NT2/D1 (cell line): ENCODE measurements around the gene ATXN1.

ENCODE experiments used
- SUZ12 ChIP-seq: IDR thresholded peaks from 2 replicates; pipeline ENCODE4 v1.6.1; 2011; ENCODE audit not compliant: insufficient read length, insufficient read depth; ENCODE audit errors: extremely low read depth
- ZNF274 ChIP-seq: IDR thresholded peaks from 2 replicates; pipeline ENCODE4 v1.6.1; 2011; ENCODE audit warnings: mild to moderate bottlenecking, low read depth, low read length

- TF ChIP-seq ZNF274 = no peak
- TF ChIP-seq SUZ12 = no peak
Observed at GRCh38 chr6:16396497-16397319, 364.6 kb downstream of the ATXN1 start.
